HG02642 (cell line): ENCODE measurements around the gene UBA7.
"Not testable (repeated sequence)": the region's sequence is repeated elsewhere in the genome, so short reads cannot be mapped to it uniquely, and the experiment has no call there.

Source experiments
- ATAC-seq: cut with Tn5 transposase; IDR thresholded peaks from one replicate; pipeline ENCODE4 v1.9.1; 2021; ENCODE audit warnings: mild to moderate bottlenecking; ENCODE audit not compliant: unreplicated experiment, poor library complexity

Gene UBA7

GRCh38 chr3:49813497-49814174 lies at the start of gene UBA7:
TSS of gene UBA7 (minus strand) at chr3:49813953. CDS start at chr3:49813787, 166 bp downstream.
- ATAC-seq, result peak; percentile 73

- no peak for ATAC-seq
Observed at GRCh38 chr3:49859576-49860305, 46.0 kb upstream of the UBA7 start.

GRCh38 chr3:49856181-49857005 lies 42.6 kb upstream of the UBA7 start, which contains the start of gene TRAIP:
TSS of gene TRAIP (minus strand) at chr3:49856564. CDS start at chr3:49856453, 111 bp downstream.
- ATAC-seq, result peak; percentile 96

- ATAC-seq, result no peak
Observed at GRCh38 chr3:49855662-49856061, 41.9 kb upstream of the UBA7 start.

GRCh38 chr3:49845694-49846093 lies 31.9 kb upstream of the UBA7 start:
- ATAC-seq, result no peak

- ATAC-seq, result no peak
Observed at GRCh38 chr3:49844464-49845183, 30.9 kb upstream of the UBA7 start.

GRCh38 chr3:49842843-49843517 lies 29.2 kb upstream of the UBA7 start:
- no peak for ATAC-seq

- ATAC-seq, result no peak
Observed at GRCh38 chr3:49841806-49842205, 28.1 kb upstream of the UBA7 start.

GRCh38 chr3:49841126-49841696 lies 27.5 kb upstream of the UBA7 start:
- no peak for ATAC-seq

GRCh38 chr3:49840388-49840787 lies 26.6 kb upstream of the UBA7 start:
- no peak for ATAC-seq

- ATAC-seq, result no peak
Observed at GRCh38 chr3:49839193-49839809, 25.5 kb upstream of the UBA7 start.

- ATAC-seq, result no peak
Observed at GRCh38 chr3:49831341-49831740, 17.6 kb upstream of the UBA7 start.

- ATAC-seq, result no peak
Observed at GRCh38 chr3:49826016-49826415, 12.3 kb upstream of the UBA7 start.

- ATAC-seq, result not testable (repeated sequence)
Observed at GRCh38 chr3:49823131-49823530, 9.4 kb upstream of the UBA7 start.

GRCh38 chr3:49812916-49813496 lies 747 bp downstream of the UBA7 start:
- ATAC-seq, result no peak

GRCh38 chr3:49807431-49808114 lies 6.2 kb downstream of the UBA7 start:
- ATAC-seq, result no peak

GRCh38 chr3:49806850-49807249 lies 6.9 kb downstream of the UBA7 start:
- ATAC-seq, result no peak
